HG02938 (cell line): ENCODE results near the gene C6orf52.
"Not testable (repeated sequence)": the region's sequence is repeated elsewhere in the genome, so short reads cannot be mapped to it uniquely, and the experiment has no call there.

Experiments
- ATAC-seq: cut with Tn5 transposase; IDR thresholded peaks from one replicate; pipeline ENCODE4 v1.9.1; 2021; ENCODE audit warnings: mild to moderate bottlenecking, moderate library complexity; ENCODE audit not compliant: unreplicated experiment

Gene C6orf52

GRCh38 chr6:10694302-10695085 is at the start of gene C6orf52, which contains the start of gene PAK1IP1:
Gene C6orf52, minus strand, starts transcription at chr6:10694616. Its CDS starts 7,066 bp downstream, at chr6:10687550.
Gene PAK1IP1, plus strand, starts transcription at chr6:10694972. Its CDS starts 14 bp downstream, at chr6:10694986.
- ATAC-seq, result peak; percentile 97

- no peak for ATAC-seq
These were observed 49.1 kb upstream of the C6orf52 start for GRCh38 chr6:10743515-10743914.

- ATAC-seq, result no peak
These were observed 47.8 kb upstream of the C6orf52 start for GRCh38 chr6:10742251-10742650.

- not testable (repeated sequence) for ATAC-seq
These were observed 47.2 kb upstream of the C6orf52 start for GRCh38 chr6:10741643-10742042.

- no peak for ATAC-seq
These were observed 45.6 kb upstream of the C6orf52 start for GRCh38 chr6:10740061-10740460.

- no peak for ATAC-seq
These were observed 42.3 kb upstream of the C6orf52 start for GRCh38 chr6:10736731-10737130.

GRCh38 chr6:10733863-10734262 is 39.4 kb upstream of the C6orf52 start:
- no peak for ATAC-seq

GRCh38 chr6:10733151-10733715 is 38.8 kb upstream of the C6orf52 start:
- ATAC-seq, result no peak

- ATAC-seq, result no peak
These were observed 35.8 kb upstream of the C6orf52 start for GRCh38 chr6:10730254-10730653.

GRCh38 chr6:10725716-10726115 is 31.3 kb upstream of the C6orf52 start:
- ATAC-seq, result no peak

GRCh38 chr6:10725044-10725443 is 30.6 kb upstream of the C6orf52 start:
- ATAC-seq, result no peak

GRCh38 chr6:10723567-10723881 is 29.1 kb upstream of the C6orf52 start:
- ATAC-seq, result no peak

GRCh38 chr6:10722820-10723566 is 28.6 kb upstream of the C6orf52 start, which contains the start of gene TMEM14C:
Gene TMEM14C, plus strand, starts transcription at chr6:10723070. Its CDS starts 1,544 bp downstream, at chr6:10724614.
- ATAC-seq, result peak; percentile 94

- no peak for ATAC-seq
These were observed 28.1 kb upstream of the C6orf52 start for GRCh38 chr6:10722570-10722819.

GRCh38 chr6:10721850-10722569 is 27.6 kb upstream of the C6orf52 start:
- ATAC-seq, result no peak

GRCh38 chr6:10720960-10721849 is 26.8 kb upstream of the C6orf52 start:
- not testable (repeated sequence) for ATAC-seq

GRCh38 chr6:10720265-10720959 is 26.0 kb upstream of the C6orf52 start:
- ATAC-seq, result peak; percentile 23

- no peak for ATAC-seq
These were observed 25.5 kb upstream of the C6orf52 start for GRCh38 chr6:10719964-10720264.

- ATAC-seq, result no peak
These were observed 25.0 kb upstream of the C6orf52 start for GRCh38 chr6:10719296-10719963.
